ENCODE measurements around the gene MISP3. TPM values are rescaled to one million over a fixed set of nuclear protein-coding genes. Genes with fewer than 3 reads are reported as not detected.

MISP3 gene
- total and polyA plus RNA-seq, 9 of the 15 experiments (the other 6 are each of a cell fraction or from before 2014, with no cell fraction given) = 0.25 to 5.6 (median 1.6) TPM

DNA sequence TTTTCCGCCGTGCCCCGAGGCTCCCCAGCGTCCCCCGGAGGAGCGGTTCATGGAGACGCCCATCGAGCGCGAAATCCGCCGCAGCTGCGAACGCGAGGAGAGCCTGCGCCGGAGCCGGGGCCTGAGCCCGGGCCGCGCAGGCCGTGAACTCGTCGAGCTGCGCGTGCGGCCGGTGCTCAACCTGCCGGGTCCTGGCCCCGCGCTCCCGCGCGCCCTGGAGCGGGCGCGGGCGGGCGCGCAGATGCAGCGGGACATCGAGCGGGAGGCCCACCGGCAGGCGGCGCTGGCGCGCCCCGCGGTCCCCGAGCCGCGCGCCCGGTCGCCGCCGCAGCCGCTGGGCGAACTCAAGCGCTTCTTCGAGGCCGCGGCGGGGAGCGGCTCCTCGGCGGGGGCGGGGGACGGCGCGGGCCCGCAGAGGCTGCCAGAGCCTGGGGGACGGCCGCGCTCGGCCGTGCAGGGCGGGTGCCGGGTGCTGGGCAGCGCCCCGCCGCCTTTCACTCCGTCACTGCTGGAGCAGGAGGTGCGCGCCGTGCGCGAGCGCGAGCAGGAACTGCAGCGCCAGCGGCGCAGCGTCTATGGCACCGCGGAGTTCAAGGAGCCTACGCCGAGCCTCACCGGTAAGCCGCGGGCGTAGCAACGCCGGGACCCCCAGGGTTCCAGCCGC lies 807 bp downstream of the MISP3 start (continued):
- TF ChIP-seq, protein P1, sequence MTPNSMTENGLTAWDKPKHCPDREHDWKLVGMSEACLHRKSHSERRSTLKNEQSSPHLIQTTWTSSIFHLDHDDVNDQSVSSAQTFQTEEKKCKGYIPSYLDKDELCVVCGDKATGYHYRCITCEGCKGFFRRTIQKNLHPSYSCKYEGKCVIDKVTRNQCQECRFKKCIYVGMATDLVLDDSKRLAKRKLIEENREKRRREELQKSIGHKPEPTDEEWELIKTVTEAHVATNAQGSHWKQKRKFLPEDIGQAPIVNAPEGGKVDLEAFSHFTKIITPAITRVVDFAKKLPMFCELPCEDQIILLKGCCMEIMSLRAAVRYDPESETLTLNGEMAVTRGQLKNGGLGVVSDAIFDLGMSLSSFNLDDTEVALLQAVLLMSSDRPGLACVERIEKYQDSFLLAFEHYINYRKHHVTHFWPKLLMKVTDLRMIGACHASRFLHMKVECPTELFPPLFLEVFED (CRISPR knock-in tag; conservative IDR thresholded peaks at IDR 0.05) = no peak
- TF ChIP-seq RUNX1 (IDR thresholded peaks at IDR 0.05; ENCODE audit: low read depth) (no peak), PCBP1 (IDR thresholded peaks at IDR 0.05; ENCODE audit: low read depth, low read length, poor library complexity, severe bottlenecking) (peak; percentile 14), ZNF121 (CRISPR knock-in tag; conservative IDR thresholded peaks at IDR 0.05) (no peak), ARID1B (IDR thresholded peaks at IDR 0.05) (no peak), CTBP1 (IDR thresholded peaks at IDR 0.05; ENCODE audit: borderline replicate concordance) (peak; percentile 97), CSDE1 (IDR thresholded peaks at IDR 0.05) (no peak), HMG20B (CRISPR knock-in tag; IDR thresholded peaks at IDR 0.05) (no peak), NCOA1 (IDR thresholded peaks at IDR 0.05; ENCODE audit: low read depth) (no peak), NFE2L1 (tag; IDR thresholded peaks at IDR 0.05; ENCODE audit: borderline replicate concordance, low read depth) (no peak), ZNF586 (CRISPR knock-in tag; conservative IDR thresholded peaks at IDR 0.05) (no peak), FUS (optimal IDR thresholded peaks at IDR 0.05; ENCODE audit: low read depth, low read length) (no peak)
- TF ChIP-seq, protein P2, sequence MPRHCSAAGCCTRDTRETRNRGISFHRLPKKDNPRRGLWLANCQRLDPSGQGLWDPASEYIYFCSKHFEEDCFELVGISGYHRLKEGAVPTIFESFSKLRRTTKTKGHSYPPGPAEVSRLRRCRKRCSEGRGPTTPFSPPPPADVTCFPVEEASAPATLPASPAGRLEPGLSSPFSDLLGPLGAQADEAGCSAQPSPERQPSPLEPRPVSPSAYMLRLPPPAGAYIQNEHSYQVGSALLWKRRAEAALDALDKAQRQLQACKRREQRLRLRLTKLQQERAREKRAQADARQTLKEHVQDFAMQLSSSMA (CRISPR knock-in tag; IDR thresholded peaks at IDR 0.05) = no peak
- TF ChIP-seq, protein P3, sequence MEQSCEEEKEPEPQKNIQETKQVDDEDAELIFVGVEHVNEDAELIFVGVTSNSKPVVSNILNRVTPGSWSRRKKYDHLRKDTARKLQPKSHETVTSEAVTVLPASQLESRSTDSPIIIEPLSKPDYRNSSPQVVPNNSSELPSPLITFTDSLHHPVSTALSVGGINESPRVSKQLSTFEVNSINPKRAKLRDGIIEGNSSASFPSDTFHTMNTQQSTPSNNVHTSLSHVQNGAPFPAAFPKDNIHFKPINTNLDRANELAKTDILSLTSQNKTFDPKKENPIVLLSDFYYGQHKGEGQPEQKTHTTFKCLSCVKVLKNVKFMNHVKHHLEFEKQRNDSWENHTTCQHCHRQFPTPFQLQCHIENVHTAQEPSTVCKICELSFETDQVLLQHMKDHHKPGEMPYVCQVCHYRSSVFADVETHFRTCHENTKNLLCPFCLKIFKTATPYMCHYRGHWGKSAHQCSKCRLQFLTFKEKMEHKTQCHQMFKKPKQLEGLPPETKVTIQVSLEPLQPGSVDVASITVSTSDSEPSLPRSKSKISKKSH (CRISPR knock-in tag; IDR thresholded peaks at IDR 0.05) = no peak
- TF ChIP-seq, protein P4, sequence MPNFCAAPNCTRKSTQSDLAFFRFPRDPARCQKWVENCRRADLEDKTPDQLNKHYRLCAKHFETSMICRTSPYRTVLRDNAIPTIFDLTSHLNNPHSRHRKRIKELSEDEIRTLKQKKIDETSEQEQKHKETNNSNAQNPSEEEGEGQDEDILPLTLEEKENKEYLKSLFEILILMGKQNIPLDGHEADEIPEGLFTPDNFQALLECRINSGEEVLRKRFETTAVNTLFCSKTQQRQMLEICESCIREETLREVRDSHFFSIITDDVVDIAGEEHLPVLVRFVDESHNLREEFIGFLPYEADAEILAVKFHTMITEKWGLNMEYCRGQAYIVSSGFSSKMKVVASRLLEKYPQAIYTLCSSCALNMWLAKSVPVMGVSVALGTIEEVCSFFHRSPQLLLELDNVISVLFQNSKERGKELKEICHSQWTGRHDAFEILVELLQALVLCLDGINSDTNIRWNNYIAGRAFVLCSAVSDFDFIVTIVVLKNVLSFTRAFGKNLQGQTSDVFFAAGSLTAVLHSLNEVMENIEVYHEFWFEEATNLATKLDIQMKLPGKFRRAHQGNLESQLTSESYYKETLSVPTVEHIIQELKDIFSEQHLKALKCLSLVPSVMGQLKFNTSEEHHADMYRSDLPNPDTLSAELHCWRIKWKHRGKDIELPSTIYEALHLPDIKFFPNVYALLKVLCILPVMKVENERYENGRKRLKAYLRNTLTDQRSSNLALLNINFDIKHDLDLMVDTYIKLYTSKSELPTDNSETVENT (CRISPR knock-in tag; IDR thresholded peaks at IDR 0.05) = peak; percentile 59
- TF ChIP-seq, protein P5, sequence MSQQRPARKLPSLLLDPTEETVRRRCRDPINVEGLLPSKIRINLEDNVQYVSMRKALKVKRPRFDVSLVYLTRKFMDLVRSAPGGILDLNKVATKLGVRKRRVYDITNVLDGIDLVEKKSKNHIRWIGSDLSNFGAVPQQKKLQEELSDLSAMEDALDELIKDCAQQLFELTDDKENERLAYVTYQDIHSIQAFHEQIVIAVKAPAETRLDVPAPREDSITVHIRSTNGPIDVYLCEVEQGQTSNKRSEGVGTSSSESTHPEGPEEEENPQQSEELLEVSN (IDR thresholded peaks at IDR 0.05; ENCODE audit: borderline replicate concordance in 1 of 2, extremely low read depth in 1 of 2, insufficient read depth in 1 of 2, insufficient read length in 1 of 2, low read depth in 1 of 2, low read length in 1 of 2, poor library complexity in 1 of 2, severe bottlenecking in 1 of 2) = peak; percentile 86 to 97
- TF ChIP-seq, protein P6, sequence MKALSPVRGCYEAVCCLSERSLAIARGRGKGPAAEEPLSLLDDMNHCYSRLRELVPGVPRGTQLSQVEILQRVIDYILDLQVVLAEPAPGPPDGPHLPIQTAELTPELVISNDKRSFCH (CRISPR knock-in tag; IDR thresholded peaks at IDR 0.05) = no peak
- TF ChIP-seq, protein P6 (tag; IDR thresholded peaks at IDR 0.05) = no peak
